Measurements from ENCODE around the gene BID. TPM values are rescaled to one million over a fixed set of nuclear protein-coding genes. Genes with fewer than 3 reads are reported as not detected.

The BID gene
- total RNA-seq, 1 experiment from 2014 or later, result 58.2 TPM

- CTCF ChIA-PET, result no interaction called here
- POLR2A ChIA-PET, result no interaction called here
- BruUV-seq (replicated peaks), result no TSS peak
- H3K4me2 ChIP-seq (ENCODE audit: low read length), result no peak overlapping the region
- no peaks in the 10 kb centered on the region for H4K20me1 ChIP-seq (ENCODE audit: insufficient read depth)
- DNase-seq (ENCODE audit: low read depth, low spot score), result no peak
- no peak overlapping the region for H3K4me3 ChIP-seq (replicated peaks in 1 of 2; ENCODE audit: low read depth in 1 of 2, low read length in 2 of 2)
- no peaks in the 10 kb centered on the region for H3K27me3 ChIP-seq (ENCODE audit: insufficient read depth, low read length)
- no peaks in the 10 kb centered on the region for H3K4me1 ChIP-seq (ENCODE audit: control insufficient read depth in 1 of 2, insufficient read depth in 2 of 2, low read length in 2 of 2)
- intact Hi-C loops (cut with micrococcal nuclease), result loop anchor here (10.0 kb wide), 1 partner anchor 79 kb away; no protein-coding TSS in a partner anchor
- H2AFZ ChIP-seq (ENCODE audit: low read depth, low read length, poor library complexity, severe bottlenecking), result no peak overlapping the region
- no peak overlapping the region for H3K9ac ChIP-seq (ENCODE audit: low read length)
- H3K9me3 ChIP-seq (ENCODE audit: control insufficient read depth in 1 of 2, insufficient read depth in 1 of 2, low read depth in 1 of 2, low read length in 2 of 2), result no peaks in the 10 kb centered on the region
- peaks cover 0 to 3% of the 10 kb centered on the region in 2 experiments; a peak in 2 of 4 replicates for H3K36me3 ChIP-seq (ENCODE audit: control insufficient read depth in 1 of 2, insufficient read depth in 2 of 2, low read length in 2 of 2)
- H3K27ac ChIP-seq (ENCODE audit: low read depth, low read length), result no peak overlapping the region
- no peaks in the 10 kb centered on the region for H3K79me2 ChIP-seq (ENCODE audit: insufficient read depth, low read length)
- H3K9me2 ChIP-seq (ENCODE audit: insufficient read depth), result no peaks in the 10 kb centered on the region
- TF ChIP-seq EZH2phosphoT487 (IDR thresholded peaks at IDR 0.05; ENCODE audit: borderline replicate concordance) (no peak), CBX3 (IDR thresholded peaks at IDR 0.05; ENCODE audit: low read depth) (no peak), CEBPB (IDR thresholded peaks at IDR 0.05; ENCODE audit: low read depth) (no peak), REST (IDR thresholded peaks at IDR 0.05; ENCODE audit: low read depth) (no peak), TCF7L2 (IDR thresholded peaks at IDR 0.05; ENCODE audit: borderline replicate concordance, extremely low read depth, insufficient read depth, insufficient read length) (no peak), ELF1 (IDR thresholded peaks at IDR 0.05; ENCODE audit: borderline replicate concordance, low read depth) (no peak), EZH2 (IDR thresholded peaks at IDR 0.05) (no peak)
- RAD21 ChIA-PET (ENCODE audit: low non-redundant PET in 1 of 2, low total read pairs in 2 of 2, uncharacterized antibody in 2 of 2, unreplicated experiment in 2 of 2), result no interaction called here
- ATAC-seq, result no peak
These were observed 90.0 kb downstream of the BID start for GRCh38 chr22:17684245-17684644.

Small RNAs within 50 kb of the gene (microRNA-seq; reads per million reads assigned to microRNA genes)
- not detected for gene MIR3198-1 (ENCODE audit: borderline number of aligned reads)

Other genes starting within 250 kb of the BID start
- gene SLC25A18, start 211.0 kb downstream of the BID start, total RNA-seq (2021; ENCODE audit: unreplicated experiment), result not detected
- 107 TPM for gene ATP6V1E1, start 145.7 kb downstream of the BID start, total RNA-seq (2021; ENCODE audit: unreplicated experiment)
- gene BCL2L13, start 135.7 kb downstream of the BID start, total RNA-seq (2021; ENCODE audit: unreplicated experiment), result 38.6 TPM